GM21619 (cell line): ENCODE data around the gene APMAP.

Source experiments
- ATAC-seq: cut with Tn5 transposase; IDR thresholded peaks from one replicate; pipeline ENCODE4 v1.9.1; 2021; ENCODE audit not compliant: unreplicated experiment

The APMAP gene

GRCh38 chr20:24969186-24970029 is 23.1 kb downstream of the APMAP start:
- ATAC-seq: no peak

GRCh38 chr20:24968278-24968800 is 24.2 kb downstream of the APMAP start:
- ATAC-seq: no peak

- ATAC-seq: no peak
Observed at GRCh38 chr20:24966317-24967012, 26.1 kb downstream of the APMAP start.

GRCh38 chr20:24965065-24965919 is 27.3 kb downstream of the APMAP start:
- no peak for ATAC-seq

- ATAC-seq: no peak
Observed at GRCh38 chr20:24964506-24964840, 28.1 kb downstream of the APMAP start.

- ATAC-seq: no peak
Observed at GRCh38 chr20:24963672-24964505, 28.7 kb downstream of the APMAP start.

GRCh38 chr20:24962510-24962909 is 30.0 kb downstream of the APMAP start:
- ATAC-seq: no peak

GRCh38 chr20:24962182-24962492 is 30.4 kb downstream of the APMAP start:
- no peak for ATAC-seq

GRCh38 chr20:24961384-24962181 is 31.0 kb downstream of the APMAP start:
- ATAC-seq: no peak

GRCh38 chr20:24960861-24961260 is 31.7 kb downstream of the APMAP start:
- no peak for ATAC-seq

GRCh38 chr20:24960302-24960801 is 32.2 kb downstream of the APMAP start:
- ATAC-seq: no peak

- ATAC-seq: no peak
Observed at GRCh38 chr20:24959591-24960301, 32.8 kb downstream of the APMAP start.

- ATAC-seq: no peak
Observed at GRCh38 chr20:24958506-24959385, 33.8 kb downstream of the APMAP start.

GRCh38 chr20:24957326-24958016 is 35.1 kb downstream of the APMAP start:
- no peak for ATAC-seq

- ATAC-seq: no peak
Observed at GRCh38 chr20:24956001-24956841, 36.3 kb downstream of the APMAP start.

- ATAC-seq: peak; percentile 82
Observed at GRCh38 chr20:24955045-24955444, 37.5 kb downstream of the APMAP start.
